ENCODE data around the gene MAGEF1.

DNA sequence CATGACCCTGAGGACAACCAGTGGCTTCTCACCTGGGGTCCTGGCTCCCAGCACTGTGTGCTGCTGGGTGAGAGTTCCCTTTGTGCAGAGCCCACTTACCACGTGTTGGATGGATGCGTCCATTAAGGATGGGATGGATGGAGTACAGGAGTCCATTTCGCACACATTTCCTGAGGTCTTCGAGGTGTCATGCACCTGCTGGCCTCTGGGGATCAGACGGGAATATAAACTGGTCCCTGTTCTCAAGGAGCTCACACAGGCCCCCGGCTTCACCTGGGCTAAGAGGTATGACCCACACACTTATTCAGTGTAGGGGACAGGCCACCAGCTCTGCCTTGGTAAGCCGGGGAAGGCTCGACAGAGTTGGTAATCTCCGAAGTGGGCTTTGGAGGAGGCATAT is 39.5 kb downstream of the MAGEF1 start:
- no peak for TF ChIP-seq POLR2A (IDR thresholded peaks at IDR 0.05)
- TF ChIP-seq, protein P1, sequence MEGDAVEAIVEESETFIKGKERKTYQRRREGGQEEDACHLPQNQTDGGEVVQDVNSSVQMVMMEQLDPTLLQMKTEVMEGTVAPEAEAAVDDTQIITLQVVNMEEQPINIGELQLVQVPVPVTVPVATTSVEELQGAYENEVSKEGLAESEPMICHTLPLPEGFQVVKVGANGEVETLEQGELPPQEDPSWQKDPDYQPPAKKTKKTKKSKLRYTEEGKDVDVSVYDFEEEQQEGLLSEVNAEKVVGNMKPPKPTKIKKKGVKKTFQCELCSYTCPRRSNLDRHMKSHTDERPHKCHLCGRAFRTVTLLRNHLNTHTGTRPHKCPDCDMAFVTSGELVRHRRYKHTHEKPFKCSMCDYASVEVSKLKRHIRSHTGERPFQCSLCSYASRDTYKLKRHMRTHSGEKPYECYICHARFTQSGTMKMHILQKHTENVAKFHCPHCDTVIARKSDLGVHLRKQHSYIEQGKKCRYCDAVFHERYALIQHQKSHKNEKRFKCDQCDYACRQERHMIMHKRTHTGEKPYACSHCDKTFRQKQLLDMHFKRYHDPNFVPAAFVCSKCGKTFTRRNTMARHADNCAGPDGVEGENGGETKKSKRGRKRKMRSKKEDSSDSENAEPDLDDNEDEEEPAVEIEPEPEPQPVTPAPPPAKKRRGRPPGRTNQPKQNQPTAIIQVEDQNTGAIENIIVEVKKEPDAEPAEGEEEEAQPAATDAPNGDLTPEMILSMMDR (IDR thresholded peaks at IDR 0.05): no peak
